ENCODE measurements around the gene INTS1.

The INTS1 gene

DNA sequence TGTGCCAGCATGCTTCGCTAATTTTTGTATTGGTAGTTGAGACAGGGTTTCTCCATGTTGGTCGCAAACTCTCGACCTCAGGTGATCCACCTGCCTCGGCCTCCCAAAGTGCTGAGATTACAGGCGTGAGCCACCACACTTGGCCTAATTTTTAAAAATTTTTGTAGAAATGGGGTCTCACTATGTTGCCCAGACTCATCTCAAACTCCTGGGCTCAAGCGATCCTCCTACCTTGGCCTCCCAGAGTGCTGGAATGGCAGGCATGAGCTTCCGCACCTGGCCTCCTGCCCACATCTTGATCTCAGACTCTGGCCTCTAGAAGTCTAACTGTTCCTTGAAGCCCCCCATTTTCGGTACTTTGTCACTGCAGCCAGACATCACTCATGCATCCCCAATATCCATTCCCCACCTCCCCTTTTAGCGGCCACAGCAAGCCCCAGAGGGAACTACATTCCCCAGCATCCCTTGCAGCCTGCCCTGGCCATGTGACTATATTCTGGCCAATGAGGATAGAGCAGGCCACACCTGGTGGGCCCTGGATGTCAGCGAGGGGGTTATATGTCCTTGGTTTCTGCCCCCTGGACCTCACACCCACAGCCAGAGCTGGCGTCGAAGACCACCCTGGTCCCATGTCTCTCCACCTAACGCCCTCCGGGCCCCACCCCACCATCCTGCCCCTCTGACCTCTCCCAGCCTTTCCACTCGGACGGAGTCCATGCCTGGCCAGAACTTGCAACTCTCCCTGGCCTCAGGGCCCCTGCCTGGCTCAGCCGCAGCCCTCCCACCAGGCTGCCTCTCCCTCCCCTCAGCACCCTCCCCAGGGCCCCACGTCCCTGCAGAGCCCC lies 78.7 kb downstream of the INTS1 start:
- DNase-seq, result peak; percentile 44

DNA sequence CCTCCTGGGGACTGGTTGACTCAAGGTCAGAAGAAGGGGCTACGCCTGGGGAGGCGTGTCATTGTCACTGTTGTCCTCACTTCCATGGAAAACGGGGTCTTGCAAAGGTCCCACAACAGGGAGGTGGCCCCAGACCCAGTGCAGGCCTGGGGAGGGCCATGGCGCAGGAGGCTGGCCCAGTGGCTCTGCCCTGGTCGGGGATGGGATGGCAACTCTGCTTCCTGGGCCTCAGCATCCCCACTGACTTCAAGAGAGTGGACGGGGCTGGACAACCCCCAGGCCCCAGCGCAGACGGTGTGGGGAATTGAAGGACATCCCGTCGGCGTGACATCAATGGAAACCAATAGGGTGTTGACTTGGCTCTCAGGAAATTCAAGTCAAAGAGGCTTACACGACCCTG lies 80.1 kb downstream of the INTS1 start:
- no peak for DNase-seq

DNA sequence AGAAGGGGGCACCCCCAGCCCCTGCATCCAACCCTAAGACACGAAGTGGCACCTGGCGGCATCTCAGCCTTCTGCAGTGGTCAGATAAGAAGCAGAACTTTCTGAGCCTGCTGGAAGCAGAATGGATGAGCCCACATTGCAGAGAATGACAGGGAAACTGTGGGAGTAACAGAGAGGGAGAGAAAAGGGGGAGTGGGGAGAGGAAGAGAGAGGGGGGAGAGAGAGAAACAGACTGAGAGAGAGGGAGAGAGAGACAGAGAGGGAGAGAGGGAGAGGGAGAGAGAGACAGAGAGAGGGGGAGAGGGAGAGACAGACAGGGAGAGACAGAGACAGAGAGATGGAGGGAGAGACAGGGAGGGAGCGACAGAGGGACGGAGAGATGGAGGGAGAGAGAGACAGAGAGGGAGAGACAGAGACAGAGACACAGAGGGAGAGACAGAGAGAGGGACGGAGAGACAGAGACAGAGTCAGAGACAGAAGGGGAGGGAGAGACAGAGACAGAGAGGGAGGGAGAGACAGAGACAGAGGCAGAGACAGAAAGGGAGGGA lies 80.9 kb downstream of the INTS1 start:
- no peak for DNase-seq

DNA sequence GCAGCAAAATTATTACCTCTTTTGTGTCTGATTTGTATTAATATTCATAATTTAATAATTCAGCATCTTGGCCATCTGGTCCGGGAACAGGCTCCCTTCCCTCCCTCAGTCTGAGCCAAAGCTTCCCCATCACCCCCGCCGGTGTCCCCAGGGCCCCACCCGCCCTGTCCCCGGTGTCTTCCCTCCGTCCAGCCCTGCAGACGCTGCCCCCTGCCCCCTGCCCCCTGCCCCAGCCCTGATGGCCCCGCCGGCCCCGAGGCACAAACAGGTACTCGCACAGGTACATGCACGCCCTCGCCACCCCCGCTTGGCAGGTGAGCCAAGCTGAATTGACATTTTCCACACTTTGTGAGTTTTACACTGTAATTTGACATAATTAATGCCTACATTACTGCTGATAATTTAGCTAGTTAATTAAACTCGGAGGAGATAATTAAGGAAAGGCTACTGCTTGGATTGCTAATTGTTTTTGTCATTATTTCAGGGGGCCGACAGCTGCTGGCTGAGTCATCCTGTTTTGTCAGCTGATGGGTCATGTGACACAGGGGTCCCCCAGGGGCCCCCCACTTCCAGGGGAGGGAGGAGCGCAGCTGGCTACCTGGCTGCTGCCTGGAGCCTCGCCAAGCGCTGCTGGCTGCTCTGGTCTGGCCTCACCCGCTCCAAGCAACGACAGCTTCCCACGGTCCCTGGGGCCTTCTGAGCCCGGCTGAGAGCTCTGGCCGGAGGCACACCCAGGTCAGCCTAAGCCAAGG lies 81.5 kb downstream of the INTS1 start:
- peak; percentile 98 for DNase-seq

DNA sequence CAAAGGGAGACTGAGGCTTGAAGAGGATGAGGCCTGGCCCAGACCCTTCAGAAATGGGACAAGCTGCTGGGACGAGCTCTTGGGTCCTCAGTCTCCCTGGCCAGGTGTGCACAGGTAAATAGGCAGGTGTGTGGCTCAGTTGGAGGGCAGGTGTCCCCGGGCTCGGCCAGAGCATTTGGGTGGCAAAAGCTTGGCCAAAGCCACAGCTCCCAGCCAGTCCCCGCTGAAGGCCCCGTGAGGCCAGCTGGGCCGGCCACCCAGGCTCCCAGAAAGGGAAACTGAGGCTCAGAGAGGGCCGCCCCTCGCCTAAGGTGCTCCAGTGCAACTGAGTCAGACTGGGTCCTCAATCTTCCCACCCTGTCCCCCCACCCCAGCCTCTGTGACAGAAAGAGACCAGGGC lies 82.2 kb downstream of the INTS1 start:
- DNase-seq, result no peak

DNA sequence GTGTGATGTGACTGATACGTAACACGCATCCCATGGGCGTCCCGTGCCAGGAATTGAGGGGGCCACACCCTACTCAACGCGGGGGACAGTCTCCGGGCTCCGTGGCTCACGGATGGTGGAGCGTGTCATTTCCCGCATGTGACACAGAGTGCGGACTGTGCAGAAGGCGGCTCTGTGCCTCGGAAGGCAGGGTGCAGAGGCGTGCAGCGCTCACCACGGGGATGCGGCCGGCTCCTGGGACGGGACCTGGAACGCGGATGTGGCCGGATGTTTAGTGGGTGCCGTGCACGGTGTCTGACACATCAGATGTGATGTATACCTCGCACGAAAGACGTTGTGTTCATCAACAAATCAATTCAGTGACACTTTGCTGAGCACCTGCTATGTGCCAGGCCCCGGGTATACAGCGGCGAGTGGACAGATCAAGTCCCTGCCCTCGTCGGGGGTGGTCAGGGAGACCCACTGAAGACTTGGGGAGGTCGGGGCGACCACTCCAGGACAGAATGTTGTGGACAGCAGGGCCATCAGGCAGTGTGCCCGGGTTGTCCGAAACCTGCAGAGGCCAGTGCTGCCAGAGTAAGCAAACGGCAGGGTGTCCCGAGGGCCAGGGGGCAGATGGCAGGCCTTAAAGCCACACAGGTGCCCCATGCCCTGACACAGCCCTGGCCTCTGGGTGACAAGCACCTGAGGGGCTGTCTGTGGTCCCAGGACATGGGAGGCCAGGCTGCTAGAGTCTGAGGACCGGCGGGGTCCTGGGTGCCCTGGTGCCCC lies 83.0 kb downstream of the INTS1 start:
- DNase-seq, result no peak

All from NCI-H2171 (cell line).